Omental fat pad (tissue), 4 donors: ENCODE data around the gene PYDC1. TPM values are rescaled to one million over a fixed set of nuclear protein-coding genes. Genes with fewer than 3 reads are reported as not detected.
"Not testable (repeated sequence)": the region's sequence is repeated elsewhere in the genome, so short reads cannot be mapped to it uniquely, and the experiment has no call there.

Experiments used
- ATAC-seq: fragments of 150-250 bp; one replicate; pipeline ENCODE4 v1.9.1; 2016; ENCODE audit warnings: mild to moderate bottlenecking, moderate library complexity; ENCODE audit not compliant: low FRiP score
- DNase-seq: peaks from one replicate; pipeline ENCODE4 v3.0.0-alpha.2; 2019; ENCODE audit warnings: low spot score
- total RNA-seq, 4 donors: library from RNA; depleted of rRNA; stranded (reverse); fragments of >200 nt; gene quantifications; one replicate each; pipeline ENCODE4 v1.1.0, GENCODE V29; 2016
- TF ChIP-seq, protein P1 (sequence below), 3 donors: fragments of 450-650 bp; IDR thresholded peaks; one replicate each; pipeline ENCODE4 v1.5.1; 2016 to 2017; ENCODE audit warnings: antibody characterized with exemption in 3 of 3, mild to moderate bottlenecking in 3 of 3, moderate library complexity in 2 of 3

The PYDC1 gene
- total RNA-seq, 4 donors from 2014 or later = not detected

DNA sequence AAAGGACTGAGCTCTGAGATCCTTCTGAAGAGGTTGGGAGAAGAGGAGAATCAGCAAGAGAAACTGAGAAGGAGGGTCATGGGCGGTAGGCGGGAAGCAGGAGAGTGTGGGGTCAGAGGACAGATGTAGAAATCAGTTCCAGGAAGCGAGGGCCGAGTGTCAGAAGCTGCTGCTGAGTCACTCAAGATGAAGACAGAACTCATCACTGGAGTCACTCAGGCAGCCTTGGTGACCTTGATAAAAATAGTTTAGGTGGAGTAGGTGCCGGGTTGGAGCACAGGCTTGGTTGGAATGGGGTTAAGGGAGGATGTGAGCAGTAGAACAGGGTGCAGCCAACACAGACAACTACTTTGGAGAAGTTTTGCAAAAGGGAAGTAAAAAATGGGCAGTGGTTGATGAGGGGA lies 36.7 kb upstream of the PYDC1 start:
- TF ChIP-seq, protein P1, sequence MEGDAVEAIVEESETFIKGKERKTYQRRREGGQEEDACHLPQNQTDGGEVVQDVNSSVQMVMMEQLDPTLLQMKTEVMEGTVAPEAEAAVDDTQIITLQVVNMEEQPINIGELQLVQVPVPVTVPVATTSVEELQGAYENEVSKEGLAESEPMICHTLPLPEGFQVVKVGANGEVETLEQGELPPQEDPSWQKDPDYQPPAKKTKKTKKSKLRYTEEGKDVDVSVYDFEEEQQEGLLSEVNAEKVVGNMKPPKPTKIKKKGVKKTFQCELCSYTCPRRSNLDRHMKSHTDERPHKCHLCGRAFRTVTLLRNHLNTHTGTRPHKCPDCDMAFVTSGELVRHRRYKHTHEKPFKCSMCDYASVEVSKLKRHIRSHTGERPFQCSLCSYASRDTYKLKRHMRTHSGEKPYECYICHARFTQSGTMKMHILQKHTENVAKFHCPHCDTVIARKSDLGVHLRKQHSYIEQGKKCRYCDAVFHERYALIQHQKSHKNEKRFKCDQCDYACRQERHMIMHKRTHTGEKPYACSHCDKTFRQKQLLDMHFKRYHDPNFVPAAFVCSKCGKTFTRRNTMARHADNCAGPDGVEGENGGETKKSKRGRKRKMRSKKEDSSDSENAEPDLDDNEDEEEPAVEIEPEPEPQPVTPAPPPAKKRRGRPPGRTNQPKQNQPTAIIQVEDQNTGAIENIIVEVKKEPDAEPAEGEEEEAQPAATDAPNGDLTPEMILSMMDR (IDR thresholded peaks at IDR 0.05) = no peak
- DNase-seq = no peak
- peak; percentile 66 for ATAC-seq

GRCh38 chr16:31251435-31251834 lies 34.5 kb upstream of the PYDC1 start:
- no peak for DNase-seq
- TF ChIP-seq, protein P1 (IDR thresholded peaks at IDR 0.05) = no peak
- no peak for ATAC-seq

DNA sequence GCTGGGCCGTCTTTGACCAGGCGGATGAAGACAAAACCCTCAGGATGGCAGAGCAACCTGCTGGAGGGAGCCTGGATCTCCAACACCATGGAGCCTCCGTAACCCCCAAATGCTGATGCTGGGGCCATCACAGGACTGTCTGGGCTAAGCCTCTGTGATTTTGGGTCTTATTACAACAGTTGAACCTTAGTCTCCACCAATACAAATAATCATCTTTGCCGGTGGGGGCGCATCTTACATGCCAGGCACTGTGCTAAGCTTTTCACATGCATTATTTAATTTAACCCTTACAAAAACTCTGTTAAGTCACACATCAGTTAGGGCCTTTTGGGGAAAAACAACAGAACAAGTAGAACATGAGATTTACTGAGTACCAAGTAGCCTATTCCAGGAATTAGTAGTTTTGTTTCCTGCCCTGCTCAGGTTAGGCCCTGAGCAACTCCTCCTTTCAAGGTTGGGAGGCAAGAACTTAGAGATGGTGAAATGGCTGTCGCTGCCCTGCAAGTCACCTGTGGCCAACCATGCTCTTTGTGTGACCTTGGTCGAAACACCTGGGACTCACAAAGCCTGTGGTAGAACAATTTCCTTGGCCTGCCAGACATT lies 33.9 kb upstream of the PYDC1 start:
- ATAC-seq = no peak

DNA sequence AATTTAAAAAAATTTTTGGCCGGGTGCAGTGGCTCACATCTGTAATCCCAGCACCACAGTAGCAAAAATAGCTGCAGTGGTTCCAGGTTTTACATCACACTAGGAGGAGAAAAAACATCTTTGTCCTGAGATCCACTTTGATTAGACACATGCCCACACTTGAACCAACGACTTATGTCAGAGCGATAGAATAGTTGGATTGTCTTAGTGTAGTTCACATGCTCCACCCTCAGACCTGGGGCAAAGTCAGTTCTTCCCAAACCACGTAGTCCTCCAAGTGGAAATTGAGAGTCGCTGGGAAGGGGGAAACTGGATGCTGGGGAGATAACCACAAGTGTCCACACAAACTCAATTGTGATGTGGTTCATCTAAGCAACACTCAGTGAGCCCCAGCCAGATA lies 31.4 kb upstream of the PYDC1 start:
- ATAC-seq = no peak
- no peak for DNase-seq
- TF ChIP-seq, protein P1 (IDR thresholded peaks at IDR 0.05) = no peak

More for the DNA sequence above, 33.9 kb upstream of the PYDC1 start:
- no peak for DNase-seq
- TF ChIP-seq, protein P1 (IDR thresholded peaks at IDR 0.05) = no peak

DNA sequence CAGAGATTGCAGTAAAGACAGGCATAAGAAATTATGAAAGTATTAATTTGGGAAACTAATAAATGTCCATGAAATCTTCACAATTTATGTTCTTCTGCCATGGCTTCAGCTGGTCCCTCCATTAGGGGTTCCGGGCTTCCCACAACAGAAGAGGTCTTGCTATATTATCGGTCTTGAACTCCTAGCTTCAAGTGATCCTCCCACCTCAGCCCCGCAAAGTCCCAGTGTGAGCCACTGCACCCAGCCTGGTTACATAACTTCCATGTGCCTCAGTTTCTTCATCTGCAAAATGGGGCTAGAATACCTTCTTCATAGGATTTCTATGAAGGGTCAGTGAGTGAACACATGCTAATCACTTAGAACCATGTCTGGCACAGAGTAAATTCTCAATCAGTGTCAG lies 29.4 kb upstream of the PYDC1 start:
- DNase-seq (no peak), ATAC-seq (no peak)
- TF ChIP-seq, protein P1 (IDR thresholded peaks at IDR 0.05) = no peak

GRCh38 chr16:31245598-31245997 lies 28.7 kb upstream of the PYDC1 start:
- DNase-seq, ATAC-seq: not testable (repeated sequence)

- DNase-seq = no peak
- no peak for ATAC-seq
- TF ChIP-seq, protein P1 (IDR thresholded peaks at IDR 0.05) = no peak
Observed at GRCh38 chr16:31243734-31244670, 27.1 kb upstream of the PYDC1 start.
